Measurements from ENCODE around the gene EIF2S1. TPM values are rescaled to one million over a fixed set of nuclear protein-coding genes. Genes with fewer than 3 reads are reported as not detected.

The EIF2S1 gene
- total RNA-seq, 2 donors from 2014 or later = 74.9 to 126 TPM

DNA sequence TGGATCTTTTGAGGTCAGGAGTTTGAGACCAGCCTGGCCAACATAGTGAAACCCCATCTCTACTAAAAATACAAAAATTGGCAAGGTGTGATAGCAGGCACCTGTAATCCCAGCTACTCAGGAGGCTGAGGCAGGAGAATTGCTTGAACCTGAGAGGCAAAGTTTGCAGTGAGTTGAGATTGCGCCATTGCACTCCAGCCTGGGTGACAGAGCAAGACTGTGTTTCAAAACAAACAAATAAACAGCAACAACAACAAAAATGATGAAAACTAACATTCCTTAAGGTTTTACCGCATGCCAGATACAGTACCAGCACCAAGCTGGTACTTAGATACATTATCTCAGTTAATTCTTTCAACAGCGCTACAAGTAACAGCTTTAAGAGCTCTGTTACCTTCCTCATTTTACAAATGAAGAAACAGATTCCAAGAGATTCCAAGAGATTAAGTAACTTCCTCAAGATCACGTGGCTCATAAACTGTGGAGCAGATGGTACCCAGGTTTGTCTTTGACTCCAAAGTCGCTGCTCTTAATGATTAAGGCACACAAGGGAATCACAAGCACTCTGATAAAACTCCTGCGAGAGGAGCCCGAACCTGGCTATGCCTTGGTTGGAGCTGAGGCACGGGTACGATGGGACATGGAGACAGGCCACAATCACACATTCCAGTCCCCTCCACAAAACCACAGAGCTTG lies 69.5 kb downstream of the EIF2S1 start:
- Histone ChIP-seq H3K36me3 (no peaks in the 10 kb centered on the region), H3K27ac (no peak overlapping the region), H3K4me3 (no peak overlapping the region), H3K4me1 (ENCODE audit: control insufficient read depth in 1 of 2, low read depth in 2 of 2) (no peaks in the 10 kb centered on the region), H3K27me3 (replicated peaks; ENCODE audit: insufficient read depth) (no peaks in the 10 kb centered on the region), H3K9me3 (no peaks in the 10 kb centered on the region)
- no peak for ATAC-seq (ENCODE audit: insufficient number of reproducible peaks, low FRiP score, low read depth)
- DNase-seq (ENCODE audit: low spot score) = no peak
- TF ChIP-seq, protein P1, sequence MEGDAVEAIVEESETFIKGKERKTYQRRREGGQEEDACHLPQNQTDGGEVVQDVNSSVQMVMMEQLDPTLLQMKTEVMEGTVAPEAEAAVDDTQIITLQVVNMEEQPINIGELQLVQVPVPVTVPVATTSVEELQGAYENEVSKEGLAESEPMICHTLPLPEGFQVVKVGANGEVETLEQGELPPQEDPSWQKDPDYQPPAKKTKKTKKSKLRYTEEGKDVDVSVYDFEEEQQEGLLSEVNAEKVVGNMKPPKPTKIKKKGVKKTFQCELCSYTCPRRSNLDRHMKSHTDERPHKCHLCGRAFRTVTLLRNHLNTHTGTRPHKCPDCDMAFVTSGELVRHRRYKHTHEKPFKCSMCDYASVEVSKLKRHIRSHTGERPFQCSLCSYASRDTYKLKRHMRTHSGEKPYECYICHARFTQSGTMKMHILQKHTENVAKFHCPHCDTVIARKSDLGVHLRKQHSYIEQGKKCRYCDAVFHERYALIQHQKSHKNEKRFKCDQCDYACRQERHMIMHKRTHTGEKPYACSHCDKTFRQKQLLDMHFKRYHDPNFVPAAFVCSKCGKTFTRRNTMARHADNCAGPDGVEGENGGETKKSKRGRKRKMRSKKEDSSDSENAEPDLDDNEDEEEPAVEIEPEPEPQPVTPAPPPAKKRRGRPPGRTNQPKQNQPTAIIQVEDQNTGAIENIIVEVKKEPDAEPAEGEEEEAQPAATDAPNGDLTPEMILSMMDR (IDR thresholded peaks at IDR 0.05) = no peak

DNA sequence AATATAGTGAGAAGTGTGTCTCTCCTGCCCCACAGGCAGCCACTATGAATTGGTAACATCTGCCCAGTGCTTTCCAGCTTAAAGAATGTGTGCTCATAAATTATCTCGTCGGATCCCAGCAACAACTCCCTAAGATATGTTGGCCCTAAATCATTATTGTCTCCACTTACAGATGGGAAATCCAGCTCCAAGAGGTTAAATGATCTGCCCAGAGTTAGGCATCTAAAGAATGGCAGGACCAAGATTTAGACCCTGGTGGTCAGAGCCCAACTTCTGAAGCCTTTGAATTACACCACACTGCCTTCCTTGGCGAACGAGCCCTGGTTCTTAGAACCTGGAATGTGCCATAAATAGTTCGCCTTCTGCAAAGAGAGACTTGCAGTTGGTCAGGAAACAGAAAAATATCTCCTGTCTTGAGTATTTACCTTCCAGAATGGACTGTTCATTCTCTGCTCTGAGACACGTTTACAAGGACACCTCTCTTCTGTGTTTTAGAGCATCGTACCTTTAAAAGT lies 72.0 kb downstream of the EIF2S1 start:
- no peaks in the 10 kb centered on the region for H3K36me3 ChIP-seq
- TF ChIP-seq, protein P1 (IDR thresholded peaks at IDR 0.05) = no peak
- DNase-seq (ENCODE audit: low spot score) = no peak
- H3K4me1 ChIP-seq (ENCODE audit: control insufficient read depth in 1 of 2, low read depth in 2 of 2) = no peaks in the 10 kb centered on the region
- H3K4me3 ChIP-seq = no peak overlapping the region
- H3K27me3 ChIP-seq (replicated peaks; ENCODE audit: insufficient read depth) = no peaks in the 10 kb centered on the region
- no peaks in the 10 kb centered on the region for H3K9me3 ChIP-seq
- H3K27ac ChIP-seq = no peak overlapping the region
- ATAC-seq (ENCODE audit: insufficient number of reproducible peaks, low FRiP score, low read depth) = no peak

DNA sequence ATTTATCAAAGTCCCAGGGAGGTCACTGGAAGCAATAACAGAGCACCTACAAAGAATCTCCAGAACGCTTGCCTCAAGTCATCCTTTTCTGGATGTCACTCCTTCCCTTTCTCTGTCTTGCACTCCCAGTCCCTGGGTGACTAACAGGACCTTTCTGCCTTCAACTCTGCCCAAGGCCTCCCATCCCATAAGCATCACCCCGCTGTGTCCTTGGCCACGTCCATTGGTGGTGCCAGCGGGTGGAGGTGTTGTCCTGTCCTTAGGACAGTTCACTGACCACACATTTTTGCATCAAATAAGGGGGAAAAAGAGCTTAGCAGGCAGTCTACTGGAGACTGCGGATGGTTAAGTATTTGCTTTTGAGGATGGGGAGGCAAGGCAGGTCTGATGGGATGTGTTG lies 75.5 kb downstream of the EIF2S1 start:
- H3K27ac ChIP-seq = no peak overlapping the region

More for the DNA sequence above, 75.5 kb downstream of the EIF2S1 start:
- Histone ChIP-seq H3K4me1 (ENCODE audit: control insufficient read depth in 1 of 2, low read depth in 2 of 2) (no peaks in the 10 kb centered on the region), H3K36me3 (no peaks in the 10 kb centered on the region), H3K9me3 (no peaks in the 10 kb centered on the region), H3K4me3 (no peak overlapping the region), H3K27me3 (replicated peaks; ENCODE audit: insufficient read depth) (no peaks in the 10 kb centered on the region)
- TF ChIP-seq, protein P1 (IDR thresholded peaks at IDR 0.05) = no peak
- DNase-seq (ENCODE audit: low spot score) (no peak), ATAC-seq (ENCODE audit: insufficient number of reproducible peaks, low FRiP score, low read depth) (no peak)

Other genes with a start within 250 kb of the EIF2S1 start
- under 1 TPM in 1 of 2 donors, not detected in 1; 0.28 TPM for gene GARIN2, start 170.9 kb upstream of the EIF2S1 start, total RNA-seq
- gene PALS1, start 118.9 kb upstream of the EIF2S1 start, total RNA-seq = 10 to 100 TPM; 16.9 to 20.1 TPM
- 10 to 100 TPM; 30.3 to 50.1 TPM for gene ATP6V1D, start 524 bp upstream of the EIF2S1 start, total RNA-seq
- gene PLEK2, start 51.8 kb downstream of the EIF2S1 start, total RNA-seq = 1 to 10 TPM; 2.0 to 5.9 TPM
- 1 to 10 TPM; 2.1 to 4.1 TPM for gene TMEM229B, start 128.4 kb downstream of the EIF2S1 start, total RNA-seq
- gene PLEKHH1, start 173.0 kb downstream of the EIF2S1 start, total RNA-seq = 1 to 10 TPM; 1.4 to 3.8 TPM
- 10 to 100 TPM; 32.7 to 34.5 TPM for gene PIGH, start 239.9 kb downstream of the EIF2S1 start, total RNA-seq

Measured in thoracic aorta (tissue), 2 donors.